HepG2 (cell line): ENCODE results near the gene ACER2. TPM values are rescaled to one million over a fixed set of nuclear protein-coding genes. Genes with fewer than 3 reads are reported as not detected.

Experiments used
- AGO2 ChIP-seq: fragments of 200-400 bp; formaldehyde crosslinking; optimal IDR thresholded peaks from 2 replicates; pipeline ENCODE3; 2017; ENCODE audit warnings: mild to moderate bottlenecking, low read depth, low read length, moderate library complexity
- CHD2 ChIP-seq: IDR thresholded peaks from 2 replicates; pipeline ENCODE4 v1.6.1; 2011; ENCODE audit warnings: low read depth, low read length, improper control_type of control experiment
- GZF1 ChIP-seq: sonication (generic); formaldehyde crosslinking; IDR thresholded peaks from 2 replicates; pipeline ENCODE4 v1.5.1; 2020; ENCODE audit warnings: mild to moderate bottlenecking, missing genetic modification reagents
- HNRNPLL ChIP-seq: fragments of 200-400 bp; formaldehyde crosslinking; IDR thresholded peaks from 2 replicates; pipeline ENCODE4 v1.6.1; 2017; ENCODE audit warnings: mild to moderate bottlenecking, low read depth, low read length; ENCODE audit not compliant: poor library complexity, severe bottlenecking
- IRX3 ChIP-seq: sonication (generic); formaldehyde crosslinking; IDR thresholded peaks from 2 replicates; pipeline ENCODE4 v1.8.1; 2023; ENCODE audit warnings: mild to moderate bottlenecking, low read depth, missing genetic modification reagents, borderline replicate concordance
- MED8 ChIP-seq: sonication (generic); formaldehyde crosslinking; IDR thresholded peaks from 2 replicates; pipeline ENCODE4 v1.8.1; 2023; ENCODE audit warnings: mild to moderate bottlenecking, missing genetic modification reagents; ENCODE audit not compliant: insufficient replicate concordance
- NFYB ChIP-seq: sonication (generic); formaldehyde crosslinking; IDR thresholded peaks from 2 replicates; pipeline ENCODE4 v1.4.0; 2020; ENCODE audit warnings: missing genetic modification reagents
- RAD21 ChIP-seq: fragments of 450-650 bp; formaldehyde crosslinking; IDR thresholded peaks from 2 replicates; pipeline ENCODE4 v1.5.0; 2020; ENCODE audit warnings: mild to moderate bottlenecking
- RNF2 ChIP-seq: fragments of 450-650 bp; conservative IDR thresholded peaks from 2 replicates; pipeline ENCODE4 v1.6.1; 2016; ENCODE audit warnings: low read depth
- SYNCRIP ChIP-seq: fragments of 200-400 bp; formaldehyde crosslinking; IDR thresholded peaks from 2 replicates; pipeline ENCODE4 v1.6.1; 2018; ENCODE audit warnings: mild to moderate bottlenecking, low read depth, low read length; ENCODE audit not compliant: insufficient read depth
- TGIF2 ChIP-seq: IDR thresholded peaks from 2 replicates; pipeline ENCODE4 v1.6.1; 2016; ENCODE audit warnings: control low read depth, missing compliant biosample characterization
- USF2 ChIP-seq, 2 experiments: sonication (generic) in 1 of 2; formaldehyde crosslinking in 1 of 2; IDR thresholded peaks; 2 replicates each; pipeline versions ENCODE4 v1.5.1 to v1.6.1; 2011 to 2020; ENCODE audit warnings: borderline replicate concordance in 1 of 2, low read depth in 1 of 2, low read length in 1 of 2, mild to moderate bottlenecking in 1 of 2, missing genetic modification reagents in 1 of 2, moderate library complexity in 1 of 2
- ZNF275 ChIP-seq: sonication (generic); formaldehyde crosslinking; IDR thresholded peaks from 2 replicates; pipeline ENCODE4 v1.8.0; 2022; ENCODE audit warnings: missing genetic modification reagents, mild to moderate bottlenecking, inconsistent platforms, borderline replicate concordance
- ZNF326 ChIP-seq: sonication (generic); formaldehyde crosslinking; IDR thresholded peaks from 2 replicates; pipeline ENCODE4 v1.4.0; 2020; ENCODE audit warnings: missing genetic modification reagents, borderline replicate concordance
- ZNF558 ChIP-seq: sonication (generic); formaldehyde crosslinking; IDR thresholded peaks from 2 replicates; pipeline ENCODE4 v1.9.0; 2022; ENCODE audit warnings: mild to moderate bottlenecking, missing genetic modification reagents, borderline replicate concordance
- polyA plus RNA-seq, 8 experiments: library from polyadenylated mRNA; depleted of rRNA in 3 of 8; stranded (reverse) in 7 of 8; unstranded in 1 of 8; fragments of >200 nt; fragmentation: Illumina TruSeq in 4 of 8; extraction: Trizol in 4 of 8; gene quantifications; 2 replicates each; pipeline versions ENCODE4 v1.2.1 to v1.2.3, GENCODE V29; 2011 to 2016; ENCODE audit warnings: low read depth in 4 of 8, missing spikeins in 1 of 8, mixed read lengths in 1 of 8; ENCODE audit not compliant: insufficient read depth in 1 of 8
- total RNA-seq, 5 experiments: library from RNA; depleted of rRNA; stranded (reverse); fragments of >200 nt; fragmentation: Illumina TruSeq; extraction: Trizol; gene quantifications; 2 replicates each; pipeline ENCODE4 v1.2.3, GENCODE V29; 2016; ENCODE audit warnings: low read depth in 1 of 5
- TF ChIP-seq, protein P1 (sequence below), 2 experiments: sonication (generic) in 1 of 2; formaldehyde crosslinking in 1 of 2; IDR thresholded peaks; 2 replicates each; pipeline versions ENCODE4 v1.6.1 to v1.9.0; 2014 to 2022; ENCODE audit warnings: antibody characterized with exemption in 1 of 2, borderline replicate concordance in 1 of 2, inconsistent platforms in 1 of 2, low read depth in 1 of 2, missing genetic modification reagents in 1 of 2

The ACER2 gene
- total and polyA plus RNA-seq, 2 of the 13 experiments (the other 11 are each of a cell fraction or from before 2014, with no cell fraction given), result 1.9 to 3.4 TPM

DNA sequence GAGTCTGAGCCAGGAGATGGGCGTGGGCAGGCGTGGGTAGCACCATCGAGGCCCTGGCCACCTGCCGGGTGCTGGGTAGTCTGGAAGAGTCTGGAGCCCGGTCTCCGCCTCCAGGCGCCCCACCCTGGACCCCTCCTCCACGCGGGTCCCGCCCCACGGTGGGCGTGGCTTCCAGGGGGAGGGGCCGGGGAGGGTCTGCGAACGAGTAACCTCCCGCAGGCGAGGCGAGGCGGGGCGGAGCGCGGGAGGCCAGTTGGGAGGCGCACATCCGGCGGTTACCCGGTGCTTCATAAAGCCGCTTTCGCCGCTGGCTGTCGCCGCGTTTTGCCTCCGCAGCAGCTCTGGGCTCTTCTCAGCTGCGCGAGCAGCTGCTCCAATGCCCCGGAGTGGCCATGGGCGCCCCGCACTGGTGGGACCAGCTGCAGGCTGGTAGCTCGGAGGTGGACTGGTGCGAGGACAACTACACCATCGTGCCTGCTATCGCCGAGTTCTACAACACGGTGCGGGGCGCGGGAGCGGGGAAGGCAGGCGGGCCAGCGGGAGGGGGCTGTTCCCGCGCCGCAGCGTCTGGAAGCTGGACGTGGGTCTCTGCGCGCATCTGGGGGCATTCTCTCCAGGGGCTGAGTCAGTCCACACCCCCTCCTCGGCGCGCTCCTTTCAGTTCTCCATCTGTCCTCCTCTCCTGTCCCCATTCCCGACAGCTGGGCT is at the start of gene ACER2 (continued):
- TF ChIP-seq, protein P1, sequence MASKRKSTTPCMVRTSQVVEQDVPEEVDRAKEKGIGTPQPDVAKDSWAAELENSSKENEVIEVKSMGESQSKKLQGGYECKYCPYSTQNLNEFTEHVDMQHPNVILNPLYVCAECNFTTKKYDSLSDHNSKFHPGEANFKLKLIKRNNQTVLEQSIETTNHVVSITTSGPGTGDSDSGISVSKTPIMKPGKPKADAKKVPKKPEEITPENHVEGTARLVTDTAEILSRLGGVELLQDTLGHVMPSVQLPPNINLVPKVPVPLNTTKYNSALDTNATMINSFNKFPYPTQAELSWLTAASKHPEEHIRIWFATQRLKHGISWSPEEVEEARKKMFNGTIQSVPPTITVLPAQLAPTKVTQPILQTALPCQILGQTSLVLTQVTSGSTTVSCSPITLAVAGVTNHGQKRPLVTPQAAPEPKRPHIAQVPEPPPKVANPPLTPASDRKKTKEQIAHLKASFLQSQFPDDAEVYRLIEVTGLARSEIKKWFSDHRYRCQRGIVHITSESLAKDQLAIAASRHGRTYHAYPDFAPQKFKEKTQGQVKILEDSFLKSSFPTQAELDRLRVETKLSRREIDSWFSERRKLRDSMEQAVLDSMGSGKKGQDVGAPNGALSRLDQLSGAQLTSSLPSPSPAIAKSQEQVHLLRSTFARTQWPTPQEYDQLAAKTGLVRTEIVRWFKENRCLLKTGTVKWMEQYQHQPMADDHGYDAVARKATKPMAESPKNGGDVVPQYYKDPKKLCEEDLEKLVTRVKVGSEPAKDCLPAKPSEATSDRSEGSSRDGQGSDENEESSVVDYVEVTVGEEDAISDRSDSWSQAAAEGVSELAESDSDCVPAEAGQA (IDR thresholded peaks at IDR 0.05; ENCODE audit: low read depth), result no peak
- TF ChIP-seq, protein P1 (CRISPR knock-in tag; IDR thresholded peaks at IDR 0.05; ENCODE audit: borderline replicate concordance), result peak; percentile 86; the same call in 1 of the 2 replicates
- no peak; the same call in 1 of the 2 replicates for TF ChIP-seq ZNF558
- TF ChIP-seq NFYB (CRISPR knock-in tag), result no peak
- 0 out of 2 replicates have a peak, but pooled peaks have one; percentile 9 for TF ChIP-seq RNF2
- TF ChIP-seq SYNCRIP, result no peak
- TF ChIP-seq AGO2, result peak; percentile 43
- 0 out of 2 replicates have a peak, but pooled peaks have one; percentile 20 for TF ChIP-seq TGIF2 (CRISPR knock-in tag)
- TF ChIP-seq CHD2, result no peak
- peak; percentile 64 for TF ChIP-seq HNRNPLL
- TF ChIP-seq ZNF326 (CRISPR knock-in tag), result no peak
- no peak for TF ChIP-seq USF2 (IDR thresholded peaks at IDR 0.05; ENCODE audit: low read depth, low read length)
- TF ChIP-seq USF2 (CRISPR knock-in tag; IDR thresholded peaks at IDR 0.05; ENCODE audit: borderline replicate concordance), result no peak
- 0 out of 2 replicates have a peak, but pooled peaks have one; percentile 42 for TF ChIP-seq RAD21
- no peak for TF ChIP-seq MED8 (CRISPR knock-in tag)
- peak; percentile 54; the same call in 1 of the 2 replicates for TF ChIP-seq IRX3 (CRISPR knock-in tag)
- TF ChIP-seq GZF1 (CRISPR knock-in tag), result no peak
- peak; percentile 60; the same call in 1 of the 2 replicates for TF ChIP-seq ZNF275
